IPS-15b (cell line): ENCODE measurements around the gene PGF.

Experiments used
- H3K27me3 ChIP-seq: one replicate; pipeline ENCODE4 v1.6.1; 2013; ENCODE audit warnings: low read length; ENCODE audit not compliant: control insufficient read depth, insufficient read depth
- H3K36me3 ChIP-seq: one replicate; pipeline ENCODE4 v1.6.1; 2013; ENCODE audit warnings: low read length; ENCODE audit not compliant: control insufficient read depth, insufficient read depth
- H3K4me1 ChIP-seq: one replicate; pipeline ENCODE4 v1.6.1; 2013; ENCODE audit warnings: mild to moderate bottlenecking, low read length; ENCODE audit not compliant: control insufficient read depth, insufficient read depth
- H3K4me3 ChIP-seq: one replicate; pipeline ENCODE4 v1.5.1; 2013; ENCODE audit warnings: low read depth, low read length
- H3K9ac ChIP-seq: one replicate; pipeline ENCODE4 v1.6.1; 2013; ENCODE audit warnings: low read depth, mild to moderate bottlenecking, low read length
- H3K9me3 ChIP-seq: one replicate; pipeline ENCODE4 v1.6.1; 2013; ENCODE audit warnings: mild to moderate bottlenecking, low read length; ENCODE audit not compliant: control insufficient read depth, insufficient read depth

PGF gene

DNA sequence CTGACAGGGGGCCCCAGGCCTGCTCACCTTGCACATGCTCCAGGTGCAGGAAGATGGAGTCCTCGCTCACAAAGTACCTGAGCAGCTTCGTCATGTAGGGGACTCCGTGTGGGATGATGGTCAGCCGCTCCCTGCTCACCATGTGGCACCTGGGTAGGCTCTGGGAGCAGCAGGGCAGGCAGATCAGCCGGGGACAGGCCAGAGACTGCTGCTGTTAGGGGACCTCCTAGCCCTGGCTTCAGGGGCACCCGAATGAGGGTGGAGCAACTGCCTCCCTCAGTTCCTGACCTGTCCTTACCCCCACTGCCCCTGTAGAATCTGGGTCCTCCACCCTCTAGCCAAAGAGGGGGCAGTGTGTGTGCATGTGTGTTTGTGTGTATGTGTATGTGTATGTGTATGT lies 44.2 kb downstream of the PGF start:
- Histone ChIP-seq H3K4me3 (no peak overlapping the region), H3K9ac (no peak overlapping the region), H3K4me1 (no peaks in the 10 kb centered on the region), H3K27me3 (no peaks in the 10 kb centered on the region), H3K36me3 (peaks cover 8% of the 10 kb centered on the region), H3K9me3 (no peaks in the 10 kb centered on the region)

DNA sequence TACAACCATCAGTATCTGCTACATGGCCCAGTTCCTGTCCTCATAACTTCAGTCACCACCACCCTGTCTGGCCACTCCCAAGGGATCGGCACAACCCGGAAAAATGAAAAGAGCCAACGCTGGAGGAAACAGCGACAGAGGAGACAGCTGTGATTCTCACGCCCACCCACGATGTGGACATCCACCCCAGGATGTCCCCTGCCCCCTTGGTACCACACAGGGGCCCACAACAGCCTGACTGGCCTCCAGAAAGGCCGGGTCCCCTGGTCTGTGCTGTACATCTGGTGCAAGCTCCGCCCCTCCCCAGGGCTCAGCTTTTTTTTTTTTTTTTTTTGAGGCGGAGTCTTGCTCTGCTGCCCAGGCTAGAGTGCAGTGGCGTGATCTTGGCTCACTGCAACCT lies 44.8 kb downstream of the PGF start:
- Histone ChIP-seq H3K9ac (no peak overlapping the region), H3K4me1 (no peaks in the 10 kb centered on the region), H3K36me3 (peaks cover 8% of the 10 kb centered on the region), H3K9me3 (no peaks in the 10 kb centered on the region), H3K4me3 (no peak overlapping the region), H3K27me3 (no peaks in the 10 kb centered on the region)

DNA sequence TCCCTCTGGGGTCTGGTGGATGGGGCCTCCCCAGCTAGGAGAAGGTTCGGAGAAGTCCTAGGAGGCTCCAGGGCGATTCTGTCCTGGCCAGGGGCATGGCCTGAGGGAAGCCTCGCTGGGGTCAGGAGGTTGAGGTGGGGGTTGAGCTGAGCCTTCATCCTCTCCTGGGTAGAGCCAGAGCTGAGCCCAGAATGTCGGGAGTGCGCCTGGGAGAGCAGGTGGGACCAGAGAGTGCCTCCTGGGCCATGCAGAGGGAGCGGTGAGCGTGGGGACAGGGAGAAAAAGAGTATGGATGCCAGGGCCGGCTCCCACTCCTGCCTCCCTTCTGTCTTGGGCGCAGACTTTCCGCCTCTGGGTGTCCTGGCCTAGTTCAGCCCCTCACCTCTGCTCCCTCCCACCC lies 45.5 kb downstream of the PGF start:
- Histone ChIP-seq H3K36me3 (peaks cover 8% of the 10 kb centered on the region), H3K27me3 (no peaks in the 10 kb centered on the region), H3K4me3 (no peak overlapping the region), H3K9ac (no peak overlapping the region), H3K9me3 (no peaks in the 10 kb centered on the region), H3K4me1 (no peaks in the 10 kb centered on the region)

DNA sequence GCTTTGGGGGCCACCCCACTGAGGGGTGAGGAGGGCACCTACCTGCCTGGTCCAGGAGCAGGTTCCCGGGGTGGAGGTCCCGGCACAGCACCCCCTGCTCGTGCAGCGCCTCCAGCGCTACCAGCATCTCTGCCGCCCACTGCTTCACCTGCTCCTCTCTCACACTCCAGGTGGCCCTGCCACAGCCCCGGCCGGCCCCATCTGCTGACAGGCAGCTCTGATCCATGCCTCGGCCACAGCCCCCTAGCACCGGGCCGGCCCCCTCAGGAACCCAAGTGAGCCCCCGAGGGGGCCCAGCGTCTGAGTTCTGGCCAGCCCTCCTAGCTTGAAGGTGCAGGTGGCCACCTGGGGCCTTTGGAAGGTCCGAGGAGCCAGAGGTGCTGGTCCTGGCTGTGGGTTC lies 45.9 kb downstream of the PGF start:
- Histone ChIP-seq H3K4me3 (no peak overlapping the region), H3K36me3 (peaks cover 11% of the 10 kb centered on the region), H3K9ac (no peak overlapping the region), H3K9me3 (no peaks in the 10 kb centered on the region), H3K4me1 (no peaks in the 10 kb centered on the region), H3K27me3 (no peaks in the 10 kb centered on the region)

DNA sequence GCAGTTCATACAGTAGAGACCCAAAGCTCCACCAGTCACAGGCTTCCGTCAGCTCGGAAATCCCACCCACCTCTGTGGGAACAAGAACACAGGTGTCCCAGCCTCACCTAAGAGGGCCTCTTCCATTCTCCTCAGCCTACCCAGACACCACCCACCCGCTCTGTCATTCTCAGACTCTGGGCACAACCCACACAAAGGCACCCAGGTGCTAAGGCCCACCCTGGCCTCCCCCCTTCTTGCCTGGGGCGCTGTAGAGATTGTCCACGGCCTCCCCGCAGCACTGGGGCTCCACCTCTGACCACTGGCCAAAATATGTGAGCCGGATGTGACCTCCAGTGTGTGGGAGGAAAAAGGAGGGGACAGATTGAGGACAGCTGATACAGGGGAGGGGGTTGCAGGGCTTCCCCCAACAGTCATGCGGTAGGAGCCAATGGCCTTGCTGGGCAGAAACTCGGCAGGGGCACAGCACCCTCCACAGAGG lies 46.5 kb downstream of the PGF start:
- no peaks in the 10 kb centered on the region for H3K4me1 ChIP-seq
- H3K27me3 ChIP-seq, result no peaks in the 10 kb centered on the region
- no peak overlapping the region for H3K9ac ChIP-seq
- H3K36me3 ChIP-seq, result peaks cover 11% of the 10 kb centered on the region
- H3K9me3 ChIP-seq, result no peaks in the 10 kb centered on the region
- no peak overlapping the region for H3K4me3 ChIP-seq

DNA sequence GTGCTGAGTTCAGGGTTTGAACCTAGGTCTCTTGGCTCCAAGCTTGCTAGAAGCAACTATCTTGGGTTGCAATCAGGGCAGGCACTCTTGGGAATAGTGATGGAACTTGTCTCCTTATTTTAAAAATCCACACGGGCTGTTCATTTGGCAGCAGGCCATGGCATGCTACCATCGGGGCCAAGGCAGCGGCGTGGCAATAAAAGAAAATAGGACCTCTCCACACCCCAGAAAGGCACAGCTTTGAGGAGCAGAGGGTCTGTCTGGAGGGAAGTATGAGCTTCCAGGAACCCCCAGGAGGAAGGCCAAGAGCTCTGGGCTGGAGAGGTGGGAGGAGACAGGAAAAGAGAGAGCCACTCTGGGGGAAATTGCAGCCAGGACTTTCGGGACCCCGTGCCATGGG lies 47.7 kb downstream of the PGF start:
- Histone ChIP-seq H3K4me1 (no peaks in the 10 kb centered on the region), H3K27me3 (no peaks in the 10 kb centered on the region), H3K9me3 (no peaks in the 10 kb centered on the region), H3K9ac (no peak overlapping the region), H3K36me3 (peaks cover 17% of the 10 kb centered on the region), H3K4me3 (no peak overlapping the region)

DNA sequence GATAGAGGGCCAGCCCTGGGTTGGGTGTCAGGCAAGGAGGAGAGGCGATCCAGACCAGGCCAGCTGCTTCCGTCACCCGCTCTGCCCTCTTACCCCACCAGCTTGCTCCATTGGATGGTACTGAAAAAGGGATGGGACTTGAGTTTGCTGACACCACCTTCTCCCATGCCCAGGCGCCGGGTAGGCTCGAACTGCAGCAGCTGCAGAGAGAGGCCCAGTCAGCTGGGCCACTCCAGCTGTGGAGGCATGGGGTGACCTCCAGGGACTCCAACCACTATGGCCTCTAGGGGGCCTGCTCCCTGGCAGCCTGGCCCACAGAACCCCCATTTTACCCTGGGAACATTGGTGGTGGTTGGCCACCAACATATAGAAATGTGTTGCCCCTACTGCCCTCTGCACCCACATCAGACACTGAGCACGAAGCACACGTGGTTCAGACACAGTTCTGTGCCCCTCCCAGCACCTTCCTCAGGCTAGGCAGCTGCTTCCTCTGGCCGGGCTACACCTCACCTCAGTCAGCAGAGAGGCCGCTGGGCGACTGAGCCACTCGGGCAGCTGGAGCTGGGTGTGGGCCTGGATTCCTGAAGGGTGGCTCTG lies 48.4 kb downstream of the PGF start:
- Histone ChIP-seq H3K27me3 (no peaks in the 10 kb centered on the region), H3K4me3 (no peak overlapping the region), H3K9me3 (no peaks in the 10 kb centered on the region), H3K9ac (no peak overlapping the region), H3K4me1 (no peaks in the 10 kb centered on the region), H3K36me3 (peaks cover 24% of the 10 kb centered on the region)

DNA sequence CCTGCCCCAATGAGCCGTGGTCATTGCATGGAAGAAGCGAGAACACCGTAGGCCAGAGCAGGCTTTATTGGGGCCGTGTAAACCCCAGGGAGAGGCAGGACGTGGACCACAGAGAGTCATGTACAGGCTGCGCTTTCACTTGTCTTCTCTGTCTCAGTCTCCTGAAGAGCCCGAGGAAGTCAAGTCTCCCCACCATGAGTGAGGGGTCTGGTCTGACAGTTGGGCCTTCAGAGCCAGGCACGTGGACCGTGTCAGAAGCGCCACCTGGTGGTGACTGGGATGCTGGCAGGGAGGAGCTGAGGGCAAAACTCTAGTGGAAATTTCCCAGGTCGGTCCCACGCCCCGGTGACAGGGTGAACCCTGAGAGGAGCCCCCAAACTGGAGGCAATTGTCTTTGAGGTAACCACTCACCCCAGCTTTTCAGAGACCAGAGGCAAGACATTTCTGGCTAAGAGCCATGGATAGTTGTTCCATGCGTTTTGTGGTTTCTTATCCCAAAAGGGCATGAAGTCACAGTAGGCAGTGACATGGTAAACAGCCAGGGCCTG lies 49.7 kb downstream of the PGF start:
- peaks cover 37% of the 10 kb centered on the region for H3K36me3 ChIP-seq
- H3K4me3 ChIP-seq, result no peak overlapping the region
- H3K4me1 ChIP-seq, result no peaks in the 10 kb centered on the region
- no peaks in the 10 kb centered on the region for H3K27me3 ChIP-seq
- no peak overlapping the region for H3K9ac ChIP-seq
- no peaks in the 10 kb centered on the region for H3K9me3 ChIP-seq

DNA sequence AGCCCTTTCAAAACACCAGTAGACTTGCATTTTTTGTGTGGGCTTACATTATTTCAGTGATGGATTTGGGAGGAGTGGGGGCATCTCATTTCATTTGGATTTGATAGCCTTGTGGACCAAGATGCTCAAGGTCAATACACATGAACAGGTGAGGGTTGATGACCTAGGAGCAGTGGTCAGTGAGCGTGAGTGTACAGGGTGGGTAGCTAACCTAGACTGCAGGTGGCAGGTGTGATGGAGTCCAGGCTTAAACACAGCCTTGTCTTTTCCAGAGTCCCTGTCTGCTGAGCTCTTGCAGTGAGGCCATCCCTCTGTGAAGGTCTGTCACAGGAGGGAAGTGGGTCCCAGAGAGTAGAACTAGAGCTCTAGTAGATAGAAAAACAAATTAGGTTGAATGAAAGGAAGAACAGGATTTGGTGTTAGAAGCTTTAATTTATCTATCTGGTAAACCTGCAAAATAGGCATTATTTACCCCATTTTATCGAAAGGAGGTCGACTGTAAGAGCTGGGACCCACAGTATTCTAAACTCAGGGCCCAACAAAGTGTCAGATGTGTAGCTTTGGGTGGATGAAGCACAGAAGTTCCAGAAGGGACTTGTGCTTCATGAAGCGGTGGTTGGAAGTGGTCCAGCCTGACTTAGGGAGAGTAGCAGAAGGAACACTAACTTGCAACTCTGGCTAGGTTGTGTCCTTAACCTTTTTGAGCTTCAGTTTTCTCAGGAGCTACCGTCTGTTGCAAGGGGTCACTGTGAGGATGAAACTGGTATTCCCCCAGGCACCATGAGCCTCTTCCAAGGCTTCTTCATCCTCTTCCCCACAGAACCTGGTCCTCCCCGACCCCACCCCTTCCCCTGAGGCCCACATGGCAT lies 50.5 kb downstream of the PGF start:
- Histone ChIP-seq H3K9me3 (no peaks in the 10 kb centered on the region), H3K4me3 (no peak overlapping the region), H3K9ac (no peak overlapping the region), H3K27me3 (no peaks in the 10 kb centered on the region), H3K4me1 (no peaks in the 10 kb centered on the region), H3K36me3 (peaks cover 44% of the 10 kb centered on the region)

DNA sequence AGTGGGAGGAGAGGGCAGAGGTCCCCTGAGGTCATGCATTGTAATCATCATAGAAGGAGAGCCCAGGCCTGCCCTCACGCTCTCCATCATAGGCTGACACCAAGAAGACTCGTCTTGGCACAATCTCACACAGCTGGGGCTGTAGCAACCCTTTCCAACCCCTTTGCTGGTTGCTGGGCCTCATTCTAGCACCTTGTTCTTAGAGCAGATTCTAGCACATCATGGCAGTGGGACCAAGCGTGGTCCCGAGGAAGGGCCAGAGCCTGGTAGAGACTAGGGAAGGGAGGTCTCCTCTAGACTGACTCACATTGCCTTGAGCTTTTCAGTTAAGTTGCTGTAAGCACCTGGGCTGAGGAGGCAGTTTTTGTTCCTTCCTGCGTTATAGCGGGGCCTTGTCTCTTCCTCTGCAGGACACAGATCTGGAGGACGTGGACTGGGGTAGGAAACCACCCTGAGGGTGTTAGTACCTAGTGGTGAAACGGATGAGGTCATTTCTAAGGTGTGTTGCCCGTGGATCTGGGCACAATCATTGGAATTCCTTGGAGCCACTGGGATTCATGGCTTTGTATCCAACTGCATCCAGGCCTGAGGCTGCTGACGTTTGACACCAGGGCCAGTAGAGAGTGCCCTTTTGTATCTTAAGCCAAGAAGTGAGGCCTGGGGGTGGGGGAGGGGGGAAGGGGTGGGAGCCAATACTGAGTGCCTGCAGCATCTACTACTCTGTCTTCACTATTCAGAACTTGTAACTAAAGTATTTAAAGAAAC lies 52.3 kb downstream of the PGF start:
- no peak overlapping the region for H3K4me3 ChIP-seq
- H3K27me3 ChIP-seq, result no peaks in the 10 kb centered on the region
- H3K9me3 ChIP-seq, result no peaks in the 10 kb centered on the region
- no peaks in the 10 kb centered on the region for H3K4me1 ChIP-seq
- H3K9ac ChIP-seq, result no peak overlapping the region
- H3K36me3 ChIP-seq, result peaks cover 59% of the 10 kb centered on the region

DNA sequence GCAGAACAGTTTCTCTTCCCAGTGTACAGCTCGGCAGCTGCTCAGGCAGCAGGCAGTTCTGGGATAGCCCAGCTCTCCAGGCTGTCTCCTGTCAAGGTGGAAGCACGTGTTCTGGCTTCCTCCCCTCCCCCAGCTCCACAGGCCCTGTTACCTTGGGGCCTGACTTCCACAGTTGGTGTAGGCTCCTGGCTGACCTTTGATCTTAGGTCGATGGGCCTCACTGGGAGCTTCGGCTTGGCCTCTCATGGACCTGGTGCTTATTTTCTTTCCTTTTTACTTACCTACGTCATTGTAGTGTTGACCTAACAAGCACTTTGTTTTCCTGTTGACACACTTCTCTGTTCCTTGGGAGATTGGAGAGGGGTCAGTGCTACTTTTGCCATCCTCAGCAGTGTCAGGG lies 56.7 kb downstream of the PGF start:
- Histone ChIP-seq H3K36me3 (peaks cover 89% of the 10 kb centered on the region), H3K27me3 (no peaks in the 10 kb centered on the region), H3K9ac (no peak overlapping the region), H3K4me1 (no peaks in the 10 kb centered on the region), H3K9me3 (no peaks in the 10 kb centered on the region), H3K4me3 (no peak overlapping the region)
